IMR-90 (cell line): Measurements from ENCODE around the gene HORMAD2. TPM values are rescaled to one million over a fixed set of nuclear protein-coding genes. Genes with fewer than 3 reads are reported as not detected.

ENCODE experiments used
- ATAC-seq: fragments of 200-7000 bp; cut with Tn5 transposase; 2 replicates; pipeline ENCODE4 v1.9.1; 2020; ENCODE audit warnings: low read depth, mild to moderate bottlenecking, moderate library complexity
- BruUV-seq: library from RNA; stranded (reverse); fragments of 400-500 nt; replicated peaks from 2 replicates; lab custom pipeline; 2021; lab: Mats Ljungman, UMichigan
- CTCF ChIA-PET: fragments of 300-600 bp; formaldehyde crosslinking; extraction: SDS; loops from one replicate; lab custom pipeline; 2021; ENCODE audit warnings: antibody characterized with exemption; lab: Yijun Ruan, JAX
- POLR2A ChIA-PET: fragments of 300-600 bp; sonication (Branson Sonifier 250); formaldehyde crosslinking; loops from one replicate; lab custom pipeline; 2022; ENCODE audit warnings: antibody characterized with exemption; ENCODE audit not compliant: unreplicated experiment; lab: Charles Lee
- DNase-seq: peaks from one replicate; pipeline ENCODE4 v3.0.0; 2013
- H2AFZ ChIP-seq: replicated peaks from 2 replicates; pipeline ENCODE3; 2013; ENCODE audit warnings: low read length, mild to moderate bottlenecking; ENCODE audit not compliant: poor library complexity
- H2AK5ac ChIP-seq: 2 replicates; pipeline ENCODE4 v1.6.1; 2013; ENCODE audit warnings: low read depth, low read length, inconsistent platforms
- H2AK9ac ChIP-seq: replicated peaks from 2 replicates; pipeline ENCODE3; 2013; ENCODE audit warnings: mild to moderate bottlenecking, low read depth, low read length, moderate library complexity; ENCODE audit not compliant: poor library complexity
- H2BK120ac ChIP-seq: 2 replicates; pipeline ENCODE4 v1.6.1; 2013; ENCODE audit warnings: low read depth, low read length, inconsistent platforms
- H2BK15ac ChIP-seq: 3 replicates; pipeline ENCODE4 v1.6.1; 2013; ENCODE audit warnings: low read depth, low read length, inconsistent platforms
- H2BK20ac ChIP-seq: 2 replicates; pipeline ENCODE4 v1.6.1; 2013; ENCODE audit warnings: low read depth, mild to moderate bottlenecking, inconsistent platforms, low read length, moderate library complexity
- H2BK5ac ChIP-seq: 2 replicates; pipeline ENCODE4 v1.6.1; 2013; ENCODE audit warnings: mild to moderate bottlenecking, low read depth, low read length, inconsistent platforms; ENCODE audit not compliant: poor library complexity, severe bottlenecking
- H3K14ac ChIP-seq: replicated peaks from 2 replicates; pipeline ENCODE4 v1.6.1; 2013; ENCODE audit warnings: low read depth, low read length, inconsistent platforms
- H3K18ac ChIP-seq: 2 replicates; pipeline ENCODE4 v1.6.1; 2013; ENCODE audit warnings: low read depth, low read length, control low read depth
- H3K23ac ChIP-seq: 2 replicates; pipeline ENCODE4 v1.6.1; 2013; ENCODE audit warnings: low read depth, low read length, inconsistent platforms
- H3K27ac ChIP-seq: 2 replicates; pipeline ENCODE4 v1.5.1; 2013; ENCODE audit warnings: mild to moderate bottlenecking, control low read depth, low read length; ENCODE audit not compliant: insufficient read depth
- H3K27me3 ChIP-seq: 2 replicates; pipeline ENCODE4 v1.6.1; 2013; ENCODE audit warnings: low read length; ENCODE audit not compliant: control insufficient read depth, insufficient read depth
- H3K36me3 ChIP-seq: 2 replicates; pipeline ENCODE4 v1.6.1; 2013; ENCODE audit warnings: low read length, mixed read lengths; ENCODE audit not compliant: control insufficient read depth, insufficient read depth
- H3K4ac ChIP-seq: 2 replicates; pipeline ENCODE4 v1.6.1; 2013; ENCODE audit warnings: low read depth, low read length, inconsistent platforms
- H3K4me1 ChIP-seq: 2 replicates; pipeline ENCODE4 v1.6.1; 2013; ENCODE audit warnings: low read length, mixed read lengths; ENCODE audit not compliant: control insufficient read depth, insufficient read depth
- H3K4me2 ChIP-seq: 2 replicates; pipeline ENCODE4 v1.6.1; 2013; ENCODE audit warnings: low read depth, mild to moderate bottlenecking, control low read depth, low read length, moderate library complexity
- H3K4me3 ChIP-seq: 2 replicates; pipeline ENCODE4 v1.5.1; 2013; ENCODE audit warnings: low read depth, mild to moderate bottlenecking, control low read depth, low read length, moderate library complexity; ENCODE audit not compliant: insufficient read depth
- H3K56ac ChIP-seq: 2 replicates; pipeline ENCODE4 v1.6.1; 2013; ENCODE audit warnings: low read length, inconsistent platforms; ENCODE audit not compliant: insufficient read depth; ENCODE audit errors: extremely low read depth
- H3K79me1 ChIP-seq, 2 experiments: 2 replicates each; pipeline ENCODE4 v1.6.1; 2013; ENCODE audit warnings: low read length in 2 of 2, inconsistent platforms in 1 of 2, low read depth in 1 of 2
- H3K9ac ChIP-seq: 2 replicates; pipeline ENCODE4 v1.6.1; 2013; ENCODE audit warnings: low read depth, low read length, control low read depth
- H3K9me1 ChIP-seq: 2 replicates; pipeline ENCODE4 v1.6.1; 2013; ENCODE audit warnings: low read length, inconsistent platforms; ENCODE audit not compliant: insufficient read depth
- H3K9me3 ChIP-seq: 2 replicates; pipeline ENCODE4 v1.6.1; 2013; ENCODE audit warnings: low read length; ENCODE audit not compliant: control insufficient read depth, insufficient read depth
- H4K20me1 ChIP-seq: 2 replicates; pipeline ENCODE4 v1.6.1; 2013; ENCODE audit warnings: low read length, inconsistent platforms; ENCODE audit not compliant: insufficient read depth
- H4K5ac ChIP-seq: 2 replicates; pipeline ENCODE4 v1.6.1; 2013; ENCODE audit warnings: mild to moderate bottlenecking, low read depth, low read length, control low read depth
- H4K8ac ChIP-seq, 2 experiments: 2 replicates each; pipeline ENCODE4 v1.6.1; 2013; ENCODE audit warnings: low read depth in 2 of 2, low read length in 2 of 2, control low read depth in 1 of 2, inconsistent platforms in 1 of 2
- H4K91ac ChIP-seq: 2 replicates; pipeline ENCODE4 v1.6.1; 2013; ENCODE audit warnings: low read depth, low read length, inconsistent platforms; ENCODE audit not compliant: insufficient read depth
- BHLHE40 ChIP-seq: fragments of 150-350 bp; IDR thresholded peaks from 2 replicates; pipeline ENCODE4 v1.6.1; 2016; ENCODE audit warnings: mild to moderate bottlenecking, low read depth, low read length
- CEBPB ChIP-seq: IDR thresholded peaks from 2 replicates; pipeline ENCODE4 v1.6.1; 2012; ENCODE audit warnings: low read depth, low read length, improper control_type of control experiment
- CHD1 ChIP-seq: IDR thresholded peaks from 2 replicates; pipeline ENCODE4 v1.6.1; 2012; ENCODE audit warnings: low read depth, low read length, improper control_type of control experiment
- CTCF ChIP-seq: conservative IDR thresholded peaks from 2 replicates; pipeline ENCODE4 v1.5.1; 2012; ENCODE audit warnings: mild to moderate bottlenecking, low read depth, low read length, improper control_type of control experiment
- FOS ChIP-seq: fragments of 150-350 bp; IDR thresholded peaks from 2 replicates; pipeline ENCODE4 v1.6.1; 2016; ENCODE audit warnings: low read depth, low read length
- MAFK ChIP-seq: IDR thresholded peaks from 2 replicates; pipeline ENCODE4 v1.6.1; 2012; ENCODE audit warnings: low read depth, low read length, improper control_type of control experiment
- MXI1 ChIP-seq: IDR thresholded peaks from 2 replicates; pipeline ENCODE4 v1.6.1; 2012; ENCODE audit warnings: low read depth, mild to moderate bottlenecking, low read length, moderate library complexity, borderline replicate concordance
- POLR2A ChIP-seq: IDR thresholded peaks from 2 replicates; pipeline ENCODE4 v1.6.1; 2012; ENCODE audit warnings: mild to moderate bottlenecking, low read depth, low read length
- RFX5 ChIP-seq: IDR thresholded peaks from 2 replicates; pipeline ENCODE4 v1.8.0; 2012; ENCODE audit warnings: low read depth, mild to moderate bottlenecking, low read length, moderate library complexity
- SMC3 ChIP-seq: fragments of 150-350 bp; IDR thresholded peaks from 2 replicates; pipeline ENCODE4 v1.6.1; 2016; ENCODE audit warnings: low read depth, mild to moderate bottlenecking, antibody characterized with exemption, low read length, moderate library complexity
- WGBS, 2 experiments: methylation state at CpG; one replicate each; pipeline versions ENCODE4 v1.1.5 to v1.1.7; 2013; ENCODE audit warnings: missing lambda C conversion rate in 2 of 2; ENCODE audit not compliant: insufficient read length in 1 of 2; ENCODE audit errors: extremely low coverage in 2 of 2; 5-methylcytosine and 5-hydroxymethylcytosine counted together
- dilution Hi-C: fragments of 300-500 bp; cut with HindIII; formaldehyde crosslinking; loops from one replicate; pipeline ENCODE4 v1.14.3; 2018; ENCODE audit warnings: low sequenced_read_pairs; ENCODE audit not compliant: unreplicated experiment
- in situ Hi-C: fragments of 300-500 bp; cut with MboI; formaldehyde crosslinking; loops from 3 replicates; pipeline ENCODE4 v1.14.3; 2019; ENCODE audit warnings: low sequenced_read_pairs, inconsistent platforms, mixed read lengths
- intact Hi-C: fragments of 100-400 bp; cut with micrococcal nuclease; formaldehyde crosslinking; loops from 2 replicates; pipeline ENCODE4 v1.10.0; 2022
- polyA plus RNA-seq, 3 experiments: library from polyadenylated mRNA; depleted of rRNA; stranded (reverse); fragments of >200 nt; gene quantifications; 2 replicates each; pipeline ENCODE4 v1.2.3, GENCODE V29; 2012; ENCODE audit warnings: low replicate concordance in 1 of 3
- total RNA-seq: library from RNA; depleted of rRNA; stranded (reverse); fragments of >200 nt; gene quantifications from 2 replicates; pipeline ENCODE4 v1.2.3, GENCODE V29; 2012

The HORMAD2 gene
- total and polyA plus RNA-seq, 2 of the 4 experiments (the other 2 are of a cell fraction) = not detected

DNA sequence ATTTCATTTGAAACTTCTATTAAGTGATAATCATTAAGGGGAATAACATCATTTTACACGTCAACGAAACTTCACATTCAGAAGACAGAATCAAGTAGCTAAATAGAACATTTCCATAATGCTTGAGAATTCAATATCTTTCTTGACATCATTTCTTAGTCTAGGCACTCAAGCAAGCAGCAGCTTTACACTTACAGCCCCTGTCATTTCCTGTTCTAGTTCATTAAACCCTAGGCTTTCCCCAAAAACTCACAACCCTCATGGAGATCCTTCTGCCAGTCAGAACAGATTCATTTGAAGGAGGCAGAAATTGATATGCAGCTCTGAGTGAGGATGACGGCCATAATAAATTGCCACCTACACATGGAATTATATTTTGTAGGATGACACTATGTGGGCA is 5.3 kb upstream of the HORMAD2 start:
- H3K56ac ChIP-seq = no peak overlapping the region
- no peak overlapping the region for H3K4me3 ChIP-seq
- ATAC-seq (no peak), DNase-seq (no peak)
- ChIA-PET CTCF (no interaction called here), POLR2A (no interaction called here)
- no peak overlapping the region for H3K14ac ChIP-seq
- dilution Hi-C loops (no loop called here), in situ Hi-C loops (no loop called here), intact Hi-C loops (no loop called here)
- H4K5ac ChIP-seq = no peak overlapping the region
- H2BK5ac ChIP-seq = no peak overlapping the region
- no peaks in the 10 kb centered on the region for H4K20me1 ChIP-seq
- H4K91ac ChIP-seq = no peak overlapping the region
- peaks cover 24% of the 10 kb centered on the region for H3K27me3 ChIP-seq
- H2AK9ac ChIP-seq = no peak overlapping the region
- H2BK15ac ChIP-seq = no peak overlapping the region
- BruUV-seq = no TSS peak
- H3K23ac ChIP-seq = no peak overlapping the region
- no peak overlapping the region for H2BK120ac ChIP-seq
- no peaks in the 10 kb centered on the region for H3K9me1 ChIP-seq
- no peak overlapping the region for H2BK20ac ChIP-seq
- H3K4me2 ChIP-seq = no peak overlapping the region
- no peak overlapping the region for H3K18ac ChIP-seq
- no peak for TF ChIP-seq FOS
- no peak for TF ChIP-seq BHLHE40
- TF ChIP-seq CTCF = no peak
- no peak for TF ChIP-seq CHD1
- no peak for TF ChIP-seq POLR2A
- no peak for TF ChIP-seq CEBPB
- no peak for TF ChIP-seq SMC3
- no peak for TF ChIP-seq MAFK
- TF ChIP-seq RFX5 = no peak
- TF ChIP-seq MXI1 = no peak
- H3K4ac ChIP-seq = no peak overlapping the region
- H3K9ac ChIP-seq = no peak overlapping the region
- no peak overlapping the region for H3K27ac ChIP-seq
- peaks cover 2% of the 10 kb centered on the region; the same call in 1 of the 2 replicates for H3K4me1 ChIP-seq
- no peaks in the 10 kb centered on the region for H3K36me3 ChIP-seq
- no CpG with 5 or more reads among the region's 3 CpGs for WGBS, 2 experiments
- H4K8ac ChIP-seq = no peak overlapping the region
- no peak overlapping the region for H2AFZ ChIP-seq
- no peaks in the 10 kb centered on the region for H3K79me1 ChIP-seq
- no peak overlapping the region for H2AK5ac ChIP-seq
- no peaks in the 10 kb centered on the region for H3K9me3 ChIP-seq
